HepG2 (cell line): ENCODE measurements around the gene NPNT. TPM values are rescaled to one million over a fixed set of nuclear protein-coding genes. Genes with fewer than 3 reads are reported as not detected.

ENCODE experiments used
- ATAC-seq: fragments of 200-7000 bp; cut with Tn5 transposase; 3 replicates; pipeline ENCODE4 v1.9.1; 2020; ENCODE audit warnings: mild to moderate bottlenecking, moderate library complexity
- BruUV-seq: library from RNA; stranded (reverse); fragments of 400-500 nt; replicated peaks from 2 replicates; lab custom pipeline; 2021; lab: Mats Ljungman, UMichigan
- CTCF ChIA-PET: fragments of 300-600 bp; formaldehyde crosslinking; extraction: SDS; loops from one replicate; lab custom pipeline; 2021; ENCODE audit warnings: low total read pairs, inconsistent platforms, low intra/inter-chr PET ratio; lab: Yijun Ruan, JAX
- POLR2A ChIA-PET: fragments of 350-600 bp; sonication (Branson Sonifier 250); formaldehyde crosslinking; loops from one replicate; lab custom pipeline; 2020; ENCODE audit warnings: antibody characterized with exemption, inconsistent platforms; lab: Yijun Ruan, JAX
- DNase-seq: peaks from one replicate; pipeline ENCODE4 v3.0.0-alpha.2; 2015; ENCODE audit warnings: low spot score
- FAIRE-seq: peaks from 3 replicates; lab custom pipeline; 2011; peaks lifted over from hg19 to GRCh38; lab: Jason Lieb, UNC
- H2AFZ ChIP-seq: one replicate; pipeline ENCODE4 v1.6.1; 2011; ENCODE audit warnings: low read length, inconsistent platforms
- H3K27ac ChIP-seq: fragments of 300-600 bp; 3 replicates; pipeline ENCODE4 v1.8.0; 2011; ENCODE audit warnings: mixed run types, mild to moderate bottlenecking, mixed read lengths, low read length, inconsistent platforms; ENCODE audit not compliant: insufficient read depth; ENCODE audit errors: extremely low read length
- H3K27me3 ChIP-seq, 2 experiments: fragments of 200-600 bp in 1 of 2; 2 replicates in 1 of 2; 3 replicates in 1 of 2; pipeline versions ENCODE4 v1.6.0 to v1.8.0; 2011; ENCODE audit warnings: low read length in 2 of 2, mild to moderate bottlenecking in 2 of 2, moderate library complexity in 2 of 2, inconsistent platforms in 1 of 2; ENCODE audit not compliant: insufficient read depth in 2 of 2, control insufficient read depth in 1 of 2
- H3K36me3 ChIP-seq, 2 experiments: fragments of 200-600 bp in 1 of 2; replicated peaks in 1 of 2; 2 replicates in 1 of 2; 3 replicates in 1 of 2; pipeline versions ENCODE4 v1.5.1 to v1.8.0; 2011; ENCODE audit warnings: low read length in 2 of 2, inconsistent platforms in 1 of 2; ENCODE audit not compliant: insufficient read depth in 2 of 2, control insufficient read depth in 1 of 2
- H3K4me1 ChIP-seq: 2 replicates; pipeline ENCODE4 v1.5.1; 2012; ENCODE audit warnings: low read length, inconsistent platforms; ENCODE audit not compliant: insufficient read depth
- H3K4me2 ChIP-seq: 2 replicates; pipeline ENCODE4 v1.6.0; 2011; ENCODE audit warnings: low read depth, low read length, inconsistent platforms
- H3K4me3 ChIP-seq, 3 experiments: fragments of 200-600 bp in 1 of 3; sonication (generic), shearing (Covaris generic) in 1 of 3; replicated peaks in 1 of 3; 2 replicates each; pipeline ENCODE4 v1.5.1; 2011 to 2016; ENCODE audit warnings: low read length in 3 of 3, inconsistent platforms in 2 of 3, low read depth in 2 of 3, mild to moderate bottlenecking in 2 of 3, control low read depth in 1 of 3, mixed read lengths in 1 of 3; ENCODE audit not compliant: insufficient read depth in 1 of 3
- H3K79me2 ChIP-seq: one replicate; pipeline ENCODE4 v1.6.1; 2011; ENCODE audit warnings: low read length, inconsistent platforms; ENCODE audit not compliant: insufficient read depth
- H3K9ac ChIP-seq: 2 replicates; pipeline ENCODE4 v1.6.0; 2011; ENCODE audit warnings: mild to moderate bottlenecking, low read depth, low read length, inconsistent platforms; ENCODE audit not compliant: insufficient read depth
- H3K9me3 ChIP-seq: 2 replicates; pipeline ENCODE4 v1.5.1; 2012; ENCODE audit warnings: mild to moderate bottlenecking, low read length
- H4K20me1 ChIP-seq: 2 replicates; pipeline ENCODE4 v1.6.0; 2011; ENCODE audit warnings: inconsistent platforms, mild to moderate bottlenecking, low read length, moderate library complexity; ENCODE audit not compliant: insufficient read depth
- BRCA1 ChIP-seq: sonication (generic); formaldehyde crosslinking; IDR thresholded peaks from 2 replicates; pipeline ENCODE4 v1.4.0; 2020; ENCODE audit warnings: missing genetic modification reagents
- HMGA1 ChIP-seq: sonication (generic); formaldehyde crosslinking; conservative IDR thresholded peaks from 2 replicates; pipeline ENCODE4 v1.4.0; 2020; ENCODE audit warnings: missing genetic modification reagents
- NFYB ChIP-seq: sonication (generic); formaldehyde crosslinking; IDR thresholded peaks from 2 replicates; pipeline ENCODE4 v1.4.0; 2020; ENCODE audit warnings: missing genetic modification reagents
- NR2F2 ChIP-seq: IDR thresholded peaks from 2 replicates; pipeline ENCODE4 v1.6.1; 2012; ENCODE audit warnings: low read depth, inconsistent platforms, borderline replicate concordance
- ONECUT2 ChIP-seq: sonication (generic); formaldehyde crosslinking; IDR thresholded peaks from 2 replicates; pipeline ENCODE4 v1.4.0; 2020; ENCODE audit warnings: missing genetic modification reagents
- SKI ChIP-seq: fragments of 450-650 bp; IDR thresholded peaks from one replicate; pipeline ENCODE4 v1.6.1; 2018; ENCODE audit warnings: mild to moderate bottlenecking; ENCODE audit not compliant: partially characterized antibody
- TMF1 ChIP-seq: sonication (generic); formaldehyde crosslinking; IDR thresholded peaks from 2 replicates; pipeline ENCODE4 v1.8.1; 2022; ENCODE audit warnings: low read depth, missing genetic modification reagents
- ZNF331 ChIP-seq: sonication (generic); formaldehyde crosslinking; IDR thresholded peaks from 2 replicates; pipeline ENCODE4 v1.4.0; 2020; ENCODE audit warnings: missing genetic modification reagents
- ZNF546 ChIP-seq: sonication (generic); formaldehyde crosslinking; conservative IDR thresholded peaks from 2 replicates; pipeline ENCODE4 v1.8.1; 2023; ENCODE audit warnings: mild to moderate bottlenecking, missing genetic modification reagents
- ZNF605 ChIP-seq: sonication (generic); formaldehyde crosslinking; IDR thresholded peaks from 2 replicates; pipeline ENCODE4 v1.8.0; 2022; ENCODE audit warnings: mild to moderate bottlenecking, missing genetic modification reagents
- ZNF720 ChIP-seq: sonication (generic); formaldehyde crosslinking; IDR thresholded peaks from 2 replicates; pipeline ENCODE4 v1.4.0; 2020; ENCODE audit warnings: missing genetic modification reagents
- ZNF747 ChIP-seq: sonication (generic); formaldehyde crosslinking; IDR thresholded peaks from 2 replicates; pipeline ENCODE4 v1.8.1; 2023; ENCODE audit warnings: missing genetic modification reagents, mild to moderate bottlenecking, borderline replicate concordance
- ZNF788 ChIP-seq: sonication (generic); formaldehyde crosslinking; IDR thresholded peaks from 2 replicates; pipeline ENCODE4 v1.5.0; 2020; ENCODE audit warnings: mild to moderate bottlenecking, missing genetic modification reagents, borderline replicate concordance
- ZNF883 ChIP-seq: sonication (generic); formaldehyde crosslinking; IDR thresholded peaks from 2 replicates; pipeline ENCODE4 v1.5.1; 2020; ENCODE audit warnings: mild to moderate bottlenecking, missing genetic modification reagents; ENCODE audit errors: not compliant biosample characterization
- ZSCAN5A ChIP-seq: sonication (generic); formaldehyde crosslinking; IDR thresholded peaks from 2 replicates; pipeline ENCODE4 v1.8.0; 2022; ENCODE audit warnings: mild to moderate bottlenecking, missing genetic modification reagents, borderline replicate concordance
- WGBS: methylation state at CpG from one replicate; pipeline ENCODE4 v1.1.6; 2017; ENCODE audit warnings: low lambda C conversion rate; 5-methylcytosine and 5-hydroxymethylcytosine counted together
- in situ Hi-C: cut with HindIII; loops from 2 replicates; pipeline ENCODE4 v1.10.0; 2017; ENCODE audit warnings: low pct_unique_long_range_greater_than_20kb; ENCODE audit not compliant: extremely low pct_ligation_motif_present
- intact Hi-C: fragments of 100-400 bp; cut with micrococcal nuclease; formaldehyde crosslinking; loops from one replicate; pipeline ENCODE4 v1.10.0; 2022; ENCODE audit not compliant: unreplicated experiment
- polyA plus RNA-seq, 8 experiments: library from polyadenylated mRNA; depleted of rRNA in 3 of 8; stranded (reverse) in 7 of 8; unstranded in 1 of 8; fragments of >200 nt; fragmentation: Illumina TruSeq in 4 of 8; extraction: Trizol in 4 of 8; gene quantifications; 2 replicates each; pipeline versions ENCODE4 v1.2.1 to v1.2.3, GENCODE V29; 2011 to 2016; ENCODE audit warnings: low read depth in 4 of 8, missing spikeins in 1 of 8, mixed read lengths in 1 of 8; ENCODE audit not compliant: insufficient read depth in 1 of 8
- total RNA-seq, 5 experiments: library from RNA; depleted of rRNA; stranded (reverse); fragments of >200 nt; fragmentation: Illumina TruSeq; extraction: Trizol; gene quantifications; 2 replicates each; pipeline ENCODE4 v1.2.3, GENCODE V29; 2016; ENCODE audit warnings: low read depth in 1 of 5

The NPNT gene
- total and polyA plus RNA-seq, 2 of the 13 experiments (the other 11 are each of a cell fraction or from before 2014, with no cell fraction given) = 1.1 to 19.1 TPM

GRCh38 chr4:105979506-105979905, 84.2 kb downstream of the NPNT start (continued):
- TF ChIP-seq HMGA1 (CRISPR knock-in tag) = no peak
- no peak for TF ChIP-seq ONECUT2 (CRISPR knock-in tag)

- no peak for DNase-seq
- H3K4me2 ChIP-seq = no peak overlapping the region
- intact Hi-C loops = no loop called here
Measured at GRCh38 chr4:105988671-105989070, 93.4 kb downstream of the NPNT start.

GRCh38 chr4:105989485-105990242, 94.4 kb downstream of the NPNT start:
- no peaks in the 10 kb centered on the region for H3K9me3 ChIP-seq
- no peak overlapping the region for H3K9ac ChIP-seq
- in situ Hi-C loops (no loop called here), intact Hi-C loops (no loop called here)
- H4K20me1 ChIP-seq = no peaks in the 10 kb centered on the region
- no TSS peak for BruUV-seq
- no peak overlapping the region for H3K27ac ChIP-seq
- FAIRE-seq (no peak), DNase-seq (no peak), ATAC-seq (no peak)
- WGBS = 64% methylated on average over 2 of the region's 2 CpGs
- ChIA-PET POLR2A (no interaction called here), CTCF (no interaction called here)
- H3K27me3 ChIP-seq = no peaks in the 10 kb centered on the region
- no peak overlapping the region for H3K4me3 ChIP-seq
- no peaks in the 10 kb centered on the region for H3K79me2 ChIP-seq
- H3K4me1 ChIP-seq = no peaks in the 10 kb centered on the region
- H3K36me3 ChIP-seq = no peaks in the 10 kb centered on the region
- no peak overlapping the region for H3K4me2 ChIP-seq
- H2AFZ ChIP-seq = no peak overlapping the region
- TF ChIP-seq ZNF883 (CRISPR knock-in tag) = no peak
- TF ChIP-seq ZNF605 (CRISPR knock-in tag) = no peak
- TF ChIP-seq ZNF747 = no peak
- no peak for TF ChIP-seq BRCA1 (CRISPR knock-in tag)
- no peak for TF ChIP-seq NFYB (CRISPR knock-in tag)
- TF ChIP-seq ZSCAN5A (CRISPR knock-in tag) = no peak
- TF ChIP-seq NR2F2 = no peak
- TF ChIP-seq ZNF546 = no peak
- no peak for TF ChIP-seq ZNF788 (CRISPR knock-in tag)
- TF ChIP-seq ZNF720 (CRISPR knock-in tag) = no peak

More at GRCh38 chr4:105988671-105989070, 93.4 kb downstream of the NPNT start:
- no peaks in the 10 kb centered on the region for H3K4me1 ChIP-seq
- ATAC-seq (no peak), FAIRE-seq (no peak)
- ChIA-PET CTCF (no interaction called here), POLR2A (no interaction called here)
- H3K27me3 ChIP-seq = no peaks in the 10 kb centered on the region
- H3K79me2 ChIP-seq = no peaks in the 10 kb centered on the region
- no peaks in the 10 kb centered on the region for H3K9me3 ChIP-seq
- H2AFZ ChIP-seq = no peak overlapping the region
- H3K4me3 ChIP-seq = no peak overlapping the region
- WGBS = 79% methylated on average over 2 of the region's 2 CpGs
- H3K9ac ChIP-seq = no peak overlapping the region
- no peaks in the 10 kb centered on the region for H4K20me1 ChIP-seq
- no peaks in the 10 kb centered on the region for H3K36me3 ChIP-seq
- in situ Hi-C loops = no loop called here
- TF ChIP-seq ZNF331 (no peak), TMF1 (no peak), SKI (no peak)
- no TSS peak for BruUV-seq
- H3K27ac ChIP-seq = no peak overlapping the region
